ENCODE measurements around the gene USH1G.

USH1G gene

GRCh38 chr17:74922694-74923537, at the start of gene USH1G:
Gene USH1G (minus strand): TSS chr17:74923255. CDS start chr17:74923073, 182 bp downstream.
- peaks cover 97% of the 10 kb centered on the region for H3K27me3 ChIP-seq (replicated peaks; ENCODE audit: insufficient read depth, low read length)
- H2AFZ ChIP-seq (ENCODE audit: low read length): 0 out of 2 replicates have a peak within 1 kb of the TSS, but pooled peaks have one; percentile 63
- no peaks in the 10 kb centered on the region for H3K9me3 ChIP-seq (replicated peaks; ENCODE audit: insufficient read depth, low read length)
- H3K9me2 ChIP-seq (replicated peaks; ENCODE audit: insufficient read depth, low read length): no peaks in the 10 kb centered on the region
- peak within 1 kb of the TSS; percentile 37; the same call in 1 of the 2 replicates for H3K4me3 ChIP-seq (ENCODE audit: low read length)
- no peak for DNase-seq
- H4K20me1 ChIP-seq (ENCODE audit: insufficient read depth, low read length): no peaks in the 10 kb centered on the region; the same call in 1 of the 2 replicates
- H3K4me1 ChIP-seq (ENCODE audit: low read length): no peaks in the 10 kb centered on the region
- H3K27ac ChIP-seq (ENCODE audit: low read length): no peak within 1 kb of the TSS
- H3K79me2 ChIP-seq (ENCODE audit: low read length): no peaks in the 10 kb centered on the region
- H3K4me2 ChIP-seq (ENCODE audit: low read depth, low read length): peak within 1 kb of the TSS; percentile 82; the same call in 1 of the 2 replicates
- no peaks in the 10 kb centered on the region for H3F3A ChIP-seq (ENCODE audit: insufficient read depth, low read length)
- H3K36me3 ChIP-seq (replicated peaks; ENCODE audit: insufficient read depth, low read length): no peaks in the 10 kb centered on the region
- TF ChIP-seq EZH2 (optimal IDR thresholded peaks at IDR 0.05; ENCODE audit: low read depth, low read length) (peak; percentile 62), EZH2phosphoT487 (IDR thresholded peaks at IDR 0.05; ENCODE audit: low read length) (no peak)
- no peak within 1 kb of the TSS for H3K9ac ChIP-seq (ENCODE audit: low read length)

- H3K9me2 ChIP-seq (replicated peaks; ENCODE audit: insufficient read depth, low read length): no peaks in the 10 kb centered on the region
- H3K4me3 ChIP-seq (ENCODE audit: low read length): peak within 1 kb of the TSS; percentile 58
Measured at GRCh38 chr17:74972107-74972972, 49.3 kb upstream of the USH1G start, which contains the start of gene HID1. Gene HID1 (minus strand): TSS chr17:74972759. CDS start chr17:74972656, 103 bp downstream.

GRCh38 chr17:74971842-74972106, 48.7 kb upstream of the USH1G start:
- Histone ChIP-seq H3F3A (ENCODE audit: insufficient read depth, low read length) (no peaks in the 10 kb centered on the region), H3K27ac (ENCODE audit: low read length) (no peak overlapping the region), H3K9me3 (replicated peaks; ENCODE audit: insufficient read depth, low read length) (no peaks in the 10 kb centered on the region), H4K20me1 (ENCODE audit: insufficient read depth, low read length) (no peaks in the 10 kb centered on the region), H3K9ac (ENCODE audit: low read length) (no peak overlapping the region), H2AFZ (ENCODE audit: low read length) (no peak overlapping the region), H3K9me2 (replicated peaks; ENCODE audit: insufficient read depth, low read length) (no peaks in the 10 kb centered on the region), H3K4me2 (ENCODE audit: low read depth, low read length) (no peak overlapping the region), H3K4me1 (ENCODE audit: low read length) (no peaks in the 10 kb centered on the region; the same call in 1 of the 2 replicates), H3K36me3 (replicated peaks; ENCODE audit: insufficient read depth, low read length) (no peaks in the 10 kb centered on the region), H3K79me2 (ENCODE audit: low read length) (no peaks in the 10 kb centered on the region), H3K27me3 (replicated peaks; ENCODE audit: insufficient read depth, low read length) (peaks cover 47% of the 10 kb centered on the region), H3K4me3 (ENCODE audit: low read length) (no peak overlapping the region)
- DNase-seq: no peak
- TF ChIP-seq, protein P1, sequence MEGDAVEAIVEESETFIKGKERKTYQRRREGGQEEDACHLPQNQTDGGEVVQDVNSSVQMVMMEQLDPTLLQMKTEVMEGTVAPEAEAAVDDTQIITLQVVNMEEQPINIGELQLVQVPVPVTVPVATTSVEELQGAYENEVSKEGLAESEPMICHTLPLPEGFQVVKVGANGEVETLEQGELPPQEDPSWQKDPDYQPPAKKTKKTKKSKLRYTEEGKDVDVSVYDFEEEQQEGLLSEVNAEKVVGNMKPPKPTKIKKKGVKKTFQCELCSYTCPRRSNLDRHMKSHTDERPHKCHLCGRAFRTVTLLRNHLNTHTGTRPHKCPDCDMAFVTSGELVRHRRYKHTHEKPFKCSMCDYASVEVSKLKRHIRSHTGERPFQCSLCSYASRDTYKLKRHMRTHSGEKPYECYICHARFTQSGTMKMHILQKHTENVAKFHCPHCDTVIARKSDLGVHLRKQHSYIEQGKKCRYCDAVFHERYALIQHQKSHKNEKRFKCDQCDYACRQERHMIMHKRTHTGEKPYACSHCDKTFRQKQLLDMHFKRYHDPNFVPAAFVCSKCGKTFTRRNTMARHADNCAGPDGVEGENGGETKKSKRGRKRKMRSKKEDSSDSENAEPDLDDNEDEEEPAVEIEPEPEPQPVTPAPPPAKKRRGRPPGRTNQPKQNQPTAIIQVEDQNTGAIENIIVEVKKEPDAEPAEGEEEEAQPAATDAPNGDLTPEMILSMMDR (IDR thresholded peaks at IDR 0.05; ENCODE audit: low read length): no peak
- TF ChIP-seq EZH2 (optimal IDR thresholded peaks at IDR 0.05; ENCODE audit: low read depth, low read length) (no peak), EZH2phosphoT487 (IDR thresholded peaks at IDR 0.05; ENCODE audit: low read length) (no peak)

More at GRCh38 chr17:74972107-74972972, 49.3 kb upstream of the USH1G start, which contains the start of gene HID1:
- no peaks in the 10 kb centered on the region for H3K9me3 ChIP-seq (replicated peaks; ENCODE audit: insufficient read depth, low read length)
- no peak for TF ChIP-seq EZH2 (optimal IDR thresholded peaks at IDR 0.05; ENCODE audit: low read depth, low read length)
- TF ChIP-seq EZH2phosphoT487 (IDR thresholded peaks at IDR 0.05; ENCODE audit: low read length): no peak
- TF ChIP-seq, protein P1 (IDR thresholded peaks at IDR 0.05; ENCODE audit: low read length): no peak
- H4K20me1 ChIP-seq (ENCODE audit: insufficient read depth, low read length): no peaks in the 10 kb centered on the region
- H3F3A ChIP-seq (ENCODE audit: insufficient read depth, low read length): no peaks in the 10 kb centered on the region
- H3K27ac ChIP-seq (ENCODE audit: low read length): no peak within 1 kb of the TSS
- no peaks in the 10 kb centered on the region; the same call in 1 of the 2 replicates for H3K4me1 ChIP-seq (ENCODE audit: low read length)
- H3K4me2 ChIP-seq (ENCODE audit: low read depth, low read length): peak within 1 kb of the TSS; percentile 85
- no peaks in the 10 kb centered on the region for H3K36me3 ChIP-seq (replicated peaks; ENCODE audit: insufficient read depth, low read length)
- peak within 1 kb of the TSS; percentile 51 for H2AFZ ChIP-seq (ENCODE audit: low read length)
- peaks cover 49% of the 10 kb centered on the region for H3K27me3 ChIP-seq (replicated peaks; ENCODE audit: insufficient read depth, low read length)
- peak; percentile 71 for DNase-seq
- no peaks in the 10 kb centered on the region for H3K79me2 ChIP-seq (ENCODE audit: low read length)
- H3K9ac ChIP-seq (ENCODE audit: low read length): no peak within 1 kb of the TSS; the same call in 1 of the 2 replicates

All from MM.1S (cell line).